GM23338 (cell line): ENCODE measurements around the gene DUS3L. TPM values are rescaled to one million over a fixed set of nuclear protein-coding genes. Genes with fewer than 3 reads are reported as not detected.
A peak's percentile ranks its signal among the peaks of the same experiment; 100 is the strongest.

Source experiments
- ATAC-seq: fragments of 200-7000 bp; cut with Tn5 transposase; 3 replicates; pipeline ENCODE4 v1.9.1; 2020
- DNase-seq: peaks from one replicate; pipeline ENCODE4 v3.0.0-alpha.2; 2015; ENCODE audit warnings: low spot score
- H2AFZ ChIP-seq: fragments of 200-600 bp; sonication (generic); 2 replicates; pipeline ENCODE4 v1.8.0; 2016; ENCODE audit warnings: antibody characterized with exemption, mild to moderate bottlenecking, moderate library complexity
- H3F3A ChIP-seq: fragments of 200-600 bp; sonication (generic); replicated peaks from 2 replicates; pipeline ENCODE4 v1.8.0; 2017; ENCODE audit warnings: antibody characterized with exemption, mixed run types, low read depth
- H3K27ac ChIP-seq: fragments of 200-600 bp; sonication (generic); 2 replicates; pipeline ENCODE4 v1.6.1; 2016; ENCODE audit warnings: low read depth
- H3K27me3 ChIP-seq: fragments of 200-600 bp; sonication (generic); 2 replicates; pipeline ENCODE4 v1.8.0; 2016; ENCODE audit warnings: mild to moderate bottlenecking, mixed run types, moderate library complexity; ENCODE audit not compliant: insufficient read depth
- H3K36me3 ChIP-seq: fragments of 200-600 bp; sonication (generic); 2 replicates; pipeline ENCODE4 v1.8.0; 2016; ENCODE audit warnings: mild to moderate bottlenecking; ENCODE audit not compliant: insufficient read depth
- H3K4me1 ChIP-seq: fragments of 200-600 bp; sonication (generic); 2 replicates; pipeline ENCODE4 v1.8.0; 2016; ENCODE audit warnings: mild to moderate bottlenecking, moderate library complexity; ENCODE audit not compliant: insufficient read depth
- H3K4me2 ChIP-seq: fragments of 200-600 bp; sonication (generic); 2 replicates; pipeline ENCODE4 v1.7.1; 2017; ENCODE audit warnings: mixed run types
- H3K4me3 ChIP-seq: fragments of 200-600 bp; sonication (generic); 2 replicates; pipeline ENCODE4 v1.6.1; 2016; ENCODE audit warnings: mixed run types
- H3K79me2 ChIP-seq: fragments of 200-600 bp; sonication (generic); replicated peaks from 2 replicates; pipeline ENCODE4 v1.8.0; 2017; ENCODE audit warnings: mild to moderate bottlenecking; ENCODE audit not compliant: insufficient read depth
- H3K9me2 ChIP-seq: fragments of 200-600 bp; sonication (generic); 2 replicates; pipeline ENCODE4 v1.8.0; 2017; ENCODE audit not compliant: insufficient read depth
- H4K20me1 ChIP-seq: fragments of 200-600 bp; sonication (generic); replicated peaks from 2 replicates; pipeline ENCODE4 v1.8.0; 2017; ENCODE audit warnings: mild to moderate bottlenecking; ENCODE audit not compliant: insufficient read depth
- H3K27ac Mint-ChIP-seq: 2 replicates; pipeline ENCODE4 v1.8.0; 2020; ENCODE audit warnings: inconsistent platforms, mild to moderate bottlenecking, moderate library complexity, mixed read lengths
- H3K27me3 Mint-ChIP-seq: 3 replicates; pipeline ENCODE4 v1.8.0; 2022; ENCODE audit warnings: low read depth, mild to moderate bottlenecking, moderate library complexity, mixed read lengths, inconsistent platforms; ENCODE audit not compliant: insufficient read depth, poor library complexity
- H3K36me3 Mint-ChIP-seq: 3 replicates; pipeline ENCODE4 v1.8.0; 2021; ENCODE audit warnings: low read depth, mild to moderate bottlenecking, inconsistent platforms, moderate library complexity, mixed read lengths
- H3K4me1 Mint-ChIP-seq: 3 replicates; pipeline ENCODE4 v1.8.0; 2020; ENCODE audit warnings: mild to moderate bottlenecking, inconsistent platforms, mixed read lengths
- H3K4me3 Mint-ChIP-seq: 3 replicates; pipeline ENCODE4 v1.8.0; 2021; ENCODE audit warnings: moderate library complexity, mild to moderate bottlenecking, inconsistent platforms, mixed read lengths
- H3K9me3 Mint-ChIP-seq: 3 replicates; pipeline ENCODE4 v1.8.0; 2020; ENCODE audit warnings: moderate library complexity, mild to moderate bottlenecking, inconsistent platforms, mixed read lengths
- CTCF ChIP-seq, 2 experiments: fragments of 200-600 bp in 1 of 2; sonication (generic) in 1 of 2; conservative IDR thresholded peaks; 2 replicates each; pipeline versions ENCODE4 v1.5.1 to v1.6.1; 2016 to 2017; ENCODE audit warnings: antibody characterized with exemption in 2 of 2, low read depth in 2 of 2, mild to moderate bottlenecking in 2 of 2, moderate library complexity in 1 of 2
- EZH2 ChIP-seq: fragments of 200-600 bp; sonication (generic); IDR thresholded peaks from one replicate; pipeline ENCODE4 v1.8.0; 2017; ENCODE audit warnings: antibody characterized with exemption, mild to moderate bottlenecking, low read depth; ENCODE audit not compliant: unreplicated experiment
- STAT1 ChIP-seq: IDR thresholded peaks from one replicate; pipeline ENCODE4 v1.6.1; 2016; ENCODE audit warnings: antibody characterized with exemption; ENCODE audit not compliant: unreplicated experiment
- ZNF462 ChIP-seq: fragments of 250-450 bp; sonication (Bioruptor Pico); IDR thresholded peaks from 2 replicates; pipeline ENCODE4 v1.5.0; 2020; ENCODE audit warnings: mild to moderate bottlenecking, moderate library complexity
- polyA plus RNA-seq: library from polyadenylated mRNA; unstranded; fragments of >200 nt; fragmentation: Nextera tagmentation; extraction: Ambion mirVana; gene quantifications from 2 replicates; pipeline ENCODE4 v1.2.1, GENCODE V29; 2016
- total RNA-seq: library from RNA; depleted of rRNA; stranded (reverse); fragments of >200 nt; shearing (Covaris generic); gene quantifications from 2 replicates; pipeline ENCODE4 v1.2.3, GENCODE V29; 2014

Gene DUS3L
- total and polyA plus RNA-seq, 2 experiments from 2014 or later: 26.2 to 53.0 TPM

GRCh38 chr19:5826531-5827341, 35.8 kb upstream of the DUS3L start:
- H3K4me2 ChIP-seq: peak overlapping the region; percentile 73
- no peak overlapping the region for H2AFZ ChIP-seq
- H3K27me3 ChIP-seq: no peaks in the 10 kb centered on the region
- H3K27ac Mint-ChIP-seq: no peak overlapping the region
- peak; percentile 85 for DNase-seq
- H3F3A ChIP-seq: no peaks in the 10 kb centered on the region
- H3K36me3 ChIP-seq: no peaks in the 10 kb centered on the region
- H3K9me3 Mint-ChIP-seq: 0 out of 3 replicates have a peak, but pooled peaks cover 2% of the 10 kb centered on the region
- H3K27ac ChIP-seq: no peak overlapping the region
- peak overlapping the region; percentile 86; the same call in 1 of the 2 replicates for H3K4me3 ChIP-seq
- peak; percentile 8 for ATAC-seq
- TF ChIP-seq STAT1: no peak
- TF ChIP-seq CTCF (conservative IDR thresholded peaks at IDR 0.05; ENCODE audit: low read depth in 2 of 2): peak; percentile 15 to 29; a peak in 3 of 4 replicates
- TF ChIP-seq ZNF462 (CRISPR knock-in tag): no peak
- no peak for TF ChIP-seq EZH2
- H3K27me3 Mint-ChIP-seq: peaks cover 25% of the 10 kb centered on the region
- no peaks in the 10 kb centered on the region for H4K20me1 ChIP-seq
- no peaks in the 10 kb centered on the region for H3K79me2 ChIP-seq
- peaks cover 7% of the 10 kb centered on the region for H3K4me1 Mint-ChIP-seq
- peak overlapping the region; percentile 95 for H3K4me3 Mint-ChIP-seq
- H3K36me3 Mint-ChIP-seq: no peaks in the 10 kb centered on the region
- peaks cover 4% of the 10 kb centered on the region; the same call in 1 of the 2 replicates for H3K4me1 ChIP-seq
- H3K9me2 ChIP-seq: no peaks in the 10 kb centered on the region
